LoVo (cell line): Measurements from ENCODE around the gene TRIP13.

Source experiments
- DNase-seq: peaks from one replicate; pipeline ENCODE4 v3.0.0-alpha.2; 2016; ENCODE audit warnings: low spot score

TRIP13 gene

GRCh38 chr5:955886-956761 is 63.4 kb downstream of the TRIP13 start:
- no peak for DNase-seq

DNA sequence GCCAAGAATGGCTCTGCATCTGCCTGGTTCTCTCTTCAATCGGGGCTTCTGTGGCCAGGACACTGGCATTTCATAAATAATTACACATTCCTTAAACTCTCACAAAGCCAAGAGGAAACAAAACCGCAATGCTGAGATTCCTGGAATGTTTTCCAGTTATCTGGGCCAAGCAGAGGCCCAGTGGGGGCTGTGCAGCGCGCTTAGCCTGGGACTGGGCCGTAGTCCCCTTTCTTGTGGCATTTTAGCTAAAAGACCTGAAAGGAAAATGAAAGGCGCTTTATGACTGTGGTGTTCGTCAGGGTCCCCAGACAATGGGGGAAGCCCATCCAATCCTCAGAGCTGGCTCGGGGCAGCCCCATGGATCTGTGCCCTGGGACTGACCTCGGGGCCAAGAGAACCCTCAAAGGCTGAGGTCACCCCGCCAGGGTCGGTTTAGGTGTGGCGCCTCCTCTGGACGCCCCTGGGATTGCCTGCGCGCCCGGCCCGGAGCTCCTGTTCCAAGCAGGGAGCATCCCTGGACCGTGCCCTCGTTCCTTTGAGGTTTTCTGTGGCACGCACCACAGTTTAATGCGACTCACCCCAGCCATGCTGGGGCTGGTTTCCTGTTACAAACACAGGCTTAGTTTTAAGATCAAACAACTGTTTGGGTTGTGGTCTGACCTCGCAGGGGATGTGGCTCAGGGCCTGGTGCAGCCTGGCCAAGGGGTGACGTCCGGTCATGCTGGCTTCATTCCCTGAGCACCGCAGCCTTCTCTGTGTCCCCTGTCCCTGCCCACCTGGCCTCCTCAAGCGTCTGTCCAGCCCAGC is 64.5 kb downstream of the TRIP13 start:
- DNase-seq = peak; percentile 69

DNA sequence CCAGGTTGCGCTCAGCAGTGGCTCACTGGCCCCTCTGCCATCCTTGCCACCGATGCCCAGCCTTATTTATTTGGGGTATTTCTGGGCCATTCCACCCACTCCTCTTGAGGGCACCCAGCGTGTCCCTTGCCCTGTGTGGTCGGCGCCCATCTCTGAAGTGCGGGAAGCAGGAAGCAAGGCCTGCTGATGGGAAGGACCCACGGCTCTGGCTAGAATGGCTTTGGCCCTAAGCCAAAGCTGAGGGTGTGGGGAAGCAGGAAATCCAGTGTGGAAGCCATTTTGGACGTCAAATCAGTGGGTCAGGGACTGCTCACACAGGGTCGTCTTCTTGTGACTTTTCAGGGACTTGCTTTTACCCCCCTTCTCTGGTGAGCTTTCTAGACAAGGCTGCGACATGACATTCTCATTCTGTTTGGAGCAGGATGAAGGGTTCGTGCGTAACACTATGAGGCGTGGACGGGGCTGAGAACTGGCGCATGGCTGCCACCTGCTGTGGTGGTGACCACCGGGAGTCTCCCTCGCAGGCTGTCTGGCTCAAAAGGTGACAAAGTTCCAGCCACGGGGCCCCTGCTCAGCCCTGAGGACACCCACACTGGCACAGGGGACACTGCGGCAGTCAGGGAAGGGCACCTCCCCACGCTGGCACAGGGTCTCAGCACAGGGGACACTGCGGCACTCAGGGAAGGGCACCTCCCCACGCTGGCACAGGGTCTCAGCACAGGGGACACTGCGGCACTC is 65.2 kb downstream of the TRIP13 start:
- no peak for DNase-seq

DNA sequence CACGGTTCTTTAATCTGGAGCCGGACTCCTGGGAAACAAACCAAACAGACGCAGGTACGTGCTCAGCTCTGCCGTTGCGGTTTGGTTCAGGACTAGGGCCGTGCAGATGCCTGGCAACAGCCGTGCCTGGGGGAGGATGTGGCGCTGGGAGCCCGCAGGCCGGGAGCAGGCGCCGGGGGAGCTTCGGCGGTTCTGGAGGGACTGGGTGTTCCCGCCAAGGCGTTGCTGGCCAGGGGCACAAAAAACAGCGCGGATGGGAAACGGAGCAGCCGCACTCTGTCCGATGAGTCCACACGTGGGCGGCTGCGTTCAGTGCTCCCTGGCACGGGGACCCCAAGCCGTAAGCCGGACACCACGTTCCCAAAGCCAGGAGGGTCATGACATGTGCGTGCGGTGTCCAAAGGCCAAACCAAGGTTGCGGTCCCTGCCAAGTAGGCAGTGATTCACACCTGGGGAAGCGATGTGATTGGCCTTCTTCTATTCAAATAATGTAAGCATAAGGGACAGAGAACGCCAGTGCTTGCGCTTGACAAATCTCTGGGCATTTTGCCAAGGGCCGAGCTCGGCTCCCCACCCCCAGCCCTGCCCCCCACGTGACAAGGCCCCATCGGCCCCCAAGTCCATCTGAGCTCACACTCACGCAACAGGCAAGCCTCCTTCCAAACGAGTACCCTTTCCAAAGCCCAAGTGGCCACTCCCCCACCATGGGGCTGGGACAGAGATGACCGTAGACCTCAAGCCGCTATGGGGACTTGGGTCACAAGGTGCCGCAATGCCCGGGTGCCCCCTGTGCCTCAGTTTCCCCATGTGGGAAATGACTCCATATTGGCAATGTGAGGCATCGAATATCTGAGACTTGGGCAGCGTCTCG is 66.3 kb downstream of the TRIP13 start:
- peak; percentile 42 for DNase-seq

DNA sequence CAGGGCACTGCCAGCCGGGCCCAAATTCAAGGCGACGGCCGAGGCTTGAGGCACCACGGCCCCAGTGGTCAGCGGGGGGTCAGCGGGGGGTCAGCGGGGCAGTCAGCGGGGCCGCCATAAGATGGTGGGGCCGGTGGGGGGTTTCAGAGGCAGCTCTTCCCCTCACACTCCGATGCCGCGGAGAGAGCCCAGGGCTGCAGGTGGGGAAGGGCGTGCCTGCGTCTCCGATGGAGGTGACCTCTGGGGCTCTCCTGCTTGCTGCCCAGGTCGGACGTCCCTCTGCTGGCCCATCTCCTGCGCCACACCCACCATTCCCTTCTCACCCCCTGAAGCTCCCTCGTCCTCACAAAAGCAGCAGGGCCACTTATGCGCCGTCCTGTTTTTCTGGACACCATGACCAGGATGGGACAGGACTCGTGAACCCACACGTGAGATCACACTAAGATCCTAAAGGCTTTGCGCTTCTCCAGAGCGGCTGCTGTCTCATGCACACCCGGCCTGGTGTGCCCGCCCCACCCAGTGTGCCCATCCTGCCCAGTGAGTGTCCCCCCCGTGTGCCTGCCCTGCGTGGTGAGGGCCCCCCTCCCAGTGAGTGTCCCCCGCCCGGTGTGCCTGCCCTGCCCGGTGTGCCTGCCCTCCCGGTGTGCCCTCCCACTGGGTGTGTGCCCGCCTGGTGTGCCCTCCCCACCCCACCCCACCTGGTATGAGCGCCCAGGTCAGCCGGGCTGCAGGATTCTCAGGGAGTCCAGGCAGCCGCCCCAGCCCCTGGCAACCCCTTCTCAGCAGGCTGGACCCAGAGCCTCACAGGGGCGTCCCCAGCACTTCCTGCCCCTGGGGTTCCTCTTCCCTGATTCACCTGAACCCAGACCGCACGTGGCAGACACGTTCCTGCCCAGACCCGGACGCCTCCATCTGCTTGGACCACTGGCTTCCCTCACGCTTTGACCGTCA is 67.2 kb downstream of the TRIP13 start:
- DNase-seq = no peak

GRCh38 chr5:960551-960950 is 67.9 kb downstream of the TRIP13 start:
- no peak for DNase-seq

- DNase-seq = no peak
Observed at GRCh38 chr5:961002-961710, 68.5 kb downstream of the TRIP13 start.

- no peak for DNase-seq
Observed at GRCh38 chr5:961711-962240, 69.1 kb downstream of the TRIP13 start.

- no peak for DNase-seq
Observed at GRCh38 chr5:962386-962785, 69.7 kb downstream of the TRIP13 start.

GRCh38 chr5:962801-963200 is 70.1 kb downstream of the TRIP13 start:
- DNase-seq = no peak

DNA sequence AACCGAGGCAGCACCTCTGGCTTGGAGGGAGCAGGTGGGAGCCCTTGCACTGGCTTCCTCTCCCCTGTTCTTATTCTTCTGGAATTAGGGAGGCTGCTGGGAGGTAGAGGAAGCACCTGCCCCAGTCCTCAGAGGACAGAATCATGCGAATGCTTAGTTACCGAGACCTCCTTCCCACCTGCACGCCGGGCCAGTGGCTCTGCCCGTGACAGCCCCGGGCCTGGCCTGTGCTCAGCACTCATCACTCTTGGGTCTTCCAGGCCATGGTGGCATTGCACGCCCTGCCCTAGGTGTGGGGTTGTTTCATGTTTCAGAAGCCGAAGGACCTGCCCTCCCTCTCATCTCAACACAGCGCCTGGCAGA is 70.6 kb downstream of the TRIP13 start:
- no peak for DNase-seq

GRCh38 chr5:963673-964531 is 71.2 kb downstream of the TRIP13 start:
- DNase-seq = no peak

GRCh38 chr5:964821-965220 is 72.1 kb downstream of the TRIP13 start:
- DNase-seq = no peak

DNA sequence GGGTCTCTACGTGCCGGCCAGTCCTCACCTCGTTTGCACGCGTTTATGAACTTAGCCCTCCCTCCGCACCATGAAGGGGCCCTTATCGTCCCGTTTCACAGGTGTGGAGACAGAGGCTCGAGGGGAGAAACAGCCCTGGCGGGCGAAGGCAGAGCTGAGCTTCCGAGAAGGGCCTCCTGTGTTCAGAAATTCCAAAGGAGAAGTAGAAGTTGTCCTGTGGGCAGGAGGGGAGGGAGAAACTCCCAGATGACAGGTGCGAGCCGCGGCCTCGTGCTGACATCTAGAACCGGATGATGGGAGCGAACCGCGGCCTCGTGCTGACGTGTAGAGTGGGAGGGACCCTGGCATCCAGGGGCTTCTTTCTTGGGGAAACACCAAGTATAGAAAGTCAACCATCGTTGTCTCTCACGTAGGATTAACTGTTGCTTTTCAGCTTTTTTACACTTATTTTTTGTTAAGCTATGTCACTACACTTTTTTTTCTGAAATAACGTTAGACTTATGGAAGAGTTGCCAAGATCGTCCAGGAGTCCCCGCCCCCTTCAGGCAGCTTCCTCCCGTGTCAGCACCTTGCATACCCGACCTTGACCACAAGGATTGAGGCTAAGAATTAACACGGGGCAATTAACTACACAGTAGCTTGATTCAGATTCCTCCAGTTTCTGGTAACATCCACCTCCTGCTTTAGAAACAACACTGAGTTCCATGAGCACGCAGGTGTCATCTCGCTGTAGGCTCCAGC is 73.1 kb downstream of the TRIP13 start:
- no peak for DNase-seq

- DNase-seq = no peak
Observed at GRCh38 chr5:966345-966710, 73.6 kb downstream of the TRIP13 start.

DNA sequence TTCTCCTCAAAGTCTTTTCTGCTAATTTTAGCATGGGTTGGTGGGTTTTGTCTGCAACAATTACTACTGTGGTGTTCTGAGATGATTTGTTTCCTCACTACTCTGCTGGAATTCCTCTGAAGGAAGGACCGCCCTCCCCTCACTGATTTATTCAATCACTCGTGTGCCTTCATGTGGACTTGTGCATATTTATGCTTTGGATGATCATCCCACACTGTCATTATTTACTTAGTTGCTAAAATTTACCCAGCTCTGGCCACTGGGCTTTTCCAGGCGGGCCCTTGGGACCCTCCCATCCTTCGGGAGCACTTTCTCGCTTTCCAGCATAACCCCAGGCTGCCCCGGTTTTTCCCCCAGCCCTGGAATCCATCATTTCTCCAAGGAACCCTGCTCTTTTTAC is 74.3 kb downstream of the TRIP13 start:
- no peak for DNase-seq
